Measurements from ENCODE around the gene IFT122. TPM values are rescaled to one million over a fixed set of nuclear protein-coding genes. Genes with fewer than 3 reads are reported as not detected.

The IFT122 gene
- total and polyA plus RNA-seq, 8 donors: 15.3 to 37.1 (median 21.8) TPM

- Histone ChIP-seq H3K4me1 (no peaks in the 10 kb centered on the region), H3K27ac (no peak overlapping the region), H3K36me3 (no peaks in the 10 kb centered on the region), H3K4me3 (no peak overlapping the region), H3K9me3 (no peaks in the 10 kb centered on the region), H3K27me3 (no peaks in the 10 kb centered on the region)
- 34 to 41% methylated on average over 6 of the region's 6 CpGs for WGBS, 2 donors
- intact Hi-C loops (cut with DNase I): no loop called here
- FAIRE-seq (no peak), DNase-seq (no peak), ATAC-seq (peak in 1 of 4 donors; percentile 34)
- TF ChIP-seq CTCF (IDR thresholded peaks at IDR 0.05): no peak
Measured at GRCh38 chr3:129530251-129530791, 90.3 kb downstream of the IFT122 start.

- intact Hi-C loops (cut with DNase I): no loop called here
Measured at GRCh38 chr3:129530821-129531220, 90.8 kb downstream of the IFT122 start.

GRCh38 chr3:129531699-129532098, 91.7 kb downstream of the IFT122 start:
- H3K27ac ChIP-seq: no peak overlapping the region
- DNase-seq: peak in 1 of 6 donors; percentile 20
- no peak overlapping the region for H3K4me3 ChIP-seq
- no peak for TF ChIP-seq CTCF (IDR thresholded peaks at IDR 0.05)
- intact Hi-C loops (cut with DNase I): no loop called here
- no peaks in the 10 kb centered on the region for H3K9me3 ChIP-seq
- no peak for FAIRE-seq
- no peaks in the 10 kb centered on the region for H3K27me3 ChIP-seq
- H3K36me3 ChIP-seq: no peaks in the 10 kb centered on the region
- ATAC-seq: no peak
- H3K4me1 ChIP-seq: no peaks in the 10 kb centered on the region
- 89 to 91% methylated on average over 11 of the region's 11 CpGs for WGBS, 2 donors

More at GRCh38 chr3:129530821-129531220, 90.8 kb downstream of the IFT122 start:
- Histone ChIP-seq H3K9me3 (no peaks in the 10 kb centered on the region), H3K4me1 (no peaks in the 10 kb centered on the region), H3K27ac (no peak overlapping the region), H3K36me3 (no peaks in the 10 kb centered on the region), H3K27me3 (no peaks in the 10 kb centered on the region), H3K4me3 (no peak overlapping the region)
- no peak for FAIRE-seq
- 92 to 93% methylated on average over 13 of the region's 13 CpGs for WGBS, 2 donors
- ATAC-seq: no peak
- DNase-seq: peak in 1 of 6 donors; percentile 24
- TF ChIP-seq CTCF (IDR thresholded peaks at IDR 0.05): no peak

- FAIRE-seq (no peak), ATAC-seq (no peak), DNase-seq (peak in 1 of 6 donors; percentile 33)
- Histone ChIP-seq H3K27ac (no peak overlapping the region), H3K27me3 (no peaks in the 10 kb centered on the region), H3K9me3 (no peaks in the 10 kb centered on the region), H3K4me1 (no peaks in the 10 kb centered on the region), H3K36me3 (no peaks in the 10 kb centered on the region), H3K4me3 (no peak overlapping the region)
- 89 to 94% methylated on average over 20 of the region's 20 CpGs for WGBS, 2 donors
- intact Hi-C loops (cut with DNase I): no loop called here
- no peak for TF ChIP-seq CTCF (IDR thresholded peaks at IDR 0.05)
Measured at GRCh38 chr3:129532261-129532660, 92.2 kb downstream of the IFT122 start.

- WGBS, 2 donors: 87 to 89% methylated on average over 16 of the region's 16 CpGs
- ATAC-seq (no peak), DNase-seq (peak in 1 of 6 donors; percentile 23), FAIRE-seq (no peak)
- Histone ChIP-seq H3K4me3 (no peak overlapping the region), H3K27ac (no peak overlapping the region), H3K4me1 (no peaks in the 10 kb centered on the region), H3K36me3 (no peaks in the 10 kb centered on the region), H3K9me3 (no peaks in the 10 kb centered on the region), H3K27me3 (no peaks in the 10 kb centered on the region)
- intact Hi-C loops (cut with DNase I): no loop called here
- TF ChIP-seq CTCF (IDR thresholded peaks at IDR 0.05): no peak
Measured at GRCh38 chr3:129533406-129533805, 93.4 kb downstream of the IFT122 start.

Data from pancreas (tissue), 10 donors.